T-helper 2 cell (primary cell): ENCODE data around the gene COL24A1.

Experiments
- DNase-seq, 5 experiments: peaks; one replicate each; pipeline versions ENCODE4 v3.0.0 to v3.0.0-alpha.2; 2012 to 2022
- total RNA-seq, 2 donors: gene quantifications; one replicate each; lab custom pipeline; 2026; lab: John Stamatoyannopoulos, UW

Gene COL24A1
- total RNA-seq: 0.47 to 1.6 reads per million in 2 donors

DNA sequence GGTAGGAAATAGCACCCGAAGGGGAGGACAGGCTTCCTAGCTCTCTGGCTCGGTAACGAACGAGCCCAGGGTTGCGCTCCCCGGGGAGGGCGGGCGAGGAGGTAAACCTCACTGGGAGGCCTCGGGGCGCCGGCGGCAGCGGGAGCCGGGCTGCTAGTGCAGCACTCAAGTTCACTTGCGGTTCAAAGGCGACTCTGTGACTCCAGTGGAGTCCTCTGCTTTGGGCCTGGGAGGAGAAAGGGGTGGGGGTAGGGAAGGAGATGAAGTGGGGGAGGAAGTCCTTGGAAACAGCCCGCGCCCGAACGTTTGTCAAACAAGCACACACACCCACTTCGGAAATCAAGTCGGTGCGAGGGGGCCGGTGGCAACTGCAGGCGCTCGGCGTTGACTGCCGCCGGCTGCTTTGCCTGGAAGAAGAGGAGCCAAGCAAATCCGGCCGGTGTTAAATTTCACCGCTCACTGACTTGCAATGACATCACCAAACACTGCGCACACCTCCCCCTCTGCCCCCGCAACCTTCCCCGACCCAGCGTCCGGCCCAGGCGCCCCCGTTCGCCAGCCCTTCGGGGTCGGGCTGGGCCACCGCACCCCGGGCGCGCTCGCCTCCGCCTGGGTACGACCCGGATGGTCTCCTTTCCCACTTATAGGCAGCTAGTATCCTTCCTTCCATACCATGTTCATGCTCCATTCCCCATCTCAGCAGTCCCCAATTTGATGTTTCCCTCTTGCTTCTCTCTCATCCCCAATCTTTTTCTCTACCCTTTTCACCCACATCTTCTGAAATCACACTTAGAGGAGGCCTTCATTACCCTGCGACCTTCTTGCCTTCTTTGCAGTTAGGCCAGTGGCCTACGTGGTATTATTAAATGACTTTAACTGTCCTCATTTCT, at the start of gene COL24A1:
TSS of gene COL24A1 (minus strand) at position 207 of the 890 bp plus-strand sequence. CDS start 376 bp downstream, outside the sequence.
- DNase-seq: peak in 1 of 5 experiments; percentile 3

DNA sequence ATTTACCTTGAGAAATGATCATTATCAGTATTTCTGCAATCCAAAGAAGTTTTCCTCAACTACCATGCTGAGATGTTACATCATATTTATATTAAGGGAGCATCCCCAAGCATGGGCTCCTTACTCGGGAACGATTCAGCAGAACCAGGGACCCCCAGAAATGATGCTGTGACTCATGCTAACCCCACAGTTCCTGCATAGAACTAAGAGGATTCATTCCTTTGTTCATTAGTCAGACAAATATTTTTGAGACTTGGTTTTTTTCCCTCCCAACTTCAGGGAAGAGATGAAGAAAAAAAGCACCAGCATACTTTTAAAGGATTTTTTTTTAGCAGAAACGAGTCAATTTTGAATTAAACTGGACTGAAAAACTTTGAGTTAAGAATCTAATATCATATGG, 49.2 kb upstream of the COL24A1 start:
- DNase-seq: no peak

DNA sequence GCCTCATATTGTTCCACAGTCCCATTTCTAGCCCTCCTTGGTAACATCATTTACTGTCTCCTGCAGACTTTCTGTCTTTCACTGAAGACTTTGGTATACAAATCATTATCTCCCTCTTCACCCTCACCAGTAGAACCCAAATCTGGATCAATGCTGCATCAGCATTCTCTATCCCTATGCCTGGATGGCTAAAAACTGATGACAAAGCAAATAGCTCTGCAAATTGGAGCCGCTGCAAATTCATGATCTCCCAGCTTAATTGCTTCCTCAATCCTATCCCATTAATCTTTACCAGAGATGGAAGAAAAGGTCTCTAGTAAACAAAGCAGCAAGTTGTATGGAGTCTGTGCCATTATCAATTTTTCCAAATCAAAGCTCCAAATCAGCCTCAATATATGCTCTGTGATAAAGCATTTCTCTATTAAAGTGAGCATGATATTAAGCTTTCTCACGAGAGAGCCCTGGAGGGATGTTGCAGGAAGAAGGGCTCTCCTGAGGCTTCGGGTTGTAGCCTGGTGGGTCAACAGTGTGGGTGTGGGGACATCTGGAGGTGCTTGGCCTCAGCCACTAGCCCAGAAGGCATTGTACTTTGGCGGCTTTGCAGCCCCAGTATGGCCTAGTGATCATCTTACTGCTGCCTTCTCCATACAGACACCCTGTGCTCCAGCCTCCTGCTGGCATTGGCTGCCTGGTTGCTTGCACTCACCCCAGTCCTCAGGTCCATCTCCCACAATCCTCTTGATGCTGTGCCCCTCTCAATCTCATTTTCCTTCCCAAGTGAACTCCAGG, 46.2 kb upstream of the COL24A1 start:
- no peak for DNase-seq

DNA sequence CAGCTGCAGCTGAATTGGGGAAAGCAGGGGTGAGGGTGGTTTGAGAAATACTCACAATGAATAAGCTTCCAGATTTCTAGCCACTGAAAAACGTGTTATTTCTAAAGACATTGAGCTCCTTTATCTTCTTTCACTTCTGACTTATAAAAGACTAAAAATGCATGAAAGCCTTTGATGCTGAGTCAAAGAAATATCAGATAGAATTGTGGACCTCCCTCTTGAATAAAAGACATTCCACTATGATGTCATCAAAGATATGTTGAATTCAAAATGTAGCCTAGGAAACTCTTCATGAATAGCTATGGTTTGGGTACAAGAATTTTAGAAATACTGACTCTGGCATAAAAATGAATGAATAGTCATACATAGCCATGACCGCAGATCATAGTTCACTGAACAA, 44.7 kb upstream of the COL24A1 start:
- no peak for DNase-seq

DNA sequence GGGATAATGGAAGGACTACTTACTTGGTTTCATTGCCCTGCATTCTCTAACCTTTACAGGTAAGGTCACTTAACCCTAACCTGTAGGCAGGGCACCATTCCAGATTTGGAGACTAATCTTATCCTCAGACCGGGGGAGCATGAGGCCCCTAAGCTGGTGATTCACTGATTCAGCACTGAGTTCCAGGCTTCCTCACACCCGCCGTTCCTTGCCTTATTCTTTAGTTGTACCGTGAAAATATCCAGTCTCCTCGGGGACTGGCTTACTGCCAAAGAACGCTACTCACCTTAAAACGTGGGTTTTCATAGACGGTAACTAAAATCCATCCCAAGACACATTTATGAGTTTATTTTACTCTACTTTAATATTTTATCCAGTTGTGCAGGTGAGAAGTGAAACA, 44.3 kb upstream of the COL24A1 start:
- no peak for DNase-seq

DNA sequence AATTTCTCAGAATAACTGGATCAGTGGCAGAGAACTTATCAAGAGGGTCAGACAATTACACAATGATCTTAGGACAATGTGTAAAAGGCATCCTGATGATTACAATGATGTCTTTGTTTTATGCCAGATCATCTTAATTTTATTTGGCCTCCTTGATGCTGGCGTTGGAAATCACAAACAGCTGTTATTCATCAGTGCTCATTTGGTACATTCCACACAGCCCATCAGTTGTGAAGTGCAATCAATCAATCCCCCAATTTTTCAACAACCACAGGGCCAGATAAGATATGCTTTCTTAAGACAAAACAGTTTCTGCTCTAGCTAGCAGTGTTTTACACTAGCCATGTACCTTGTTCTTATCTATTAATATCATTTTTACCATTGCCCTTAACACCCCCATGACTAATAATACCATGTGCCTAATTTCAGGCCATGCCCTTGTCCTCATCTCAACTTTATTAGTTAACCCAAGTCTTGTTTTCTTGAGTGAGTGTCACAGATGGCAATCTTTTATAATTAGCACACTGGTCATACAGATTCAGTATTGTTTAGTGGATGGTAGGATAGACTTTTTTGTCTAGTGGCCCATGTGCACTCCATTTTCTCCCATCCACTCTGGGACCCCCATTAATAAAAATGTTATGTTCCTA, 40.8 kb upstream of the COL24A1 start:
- DNase-seq: no peak

DNA sequence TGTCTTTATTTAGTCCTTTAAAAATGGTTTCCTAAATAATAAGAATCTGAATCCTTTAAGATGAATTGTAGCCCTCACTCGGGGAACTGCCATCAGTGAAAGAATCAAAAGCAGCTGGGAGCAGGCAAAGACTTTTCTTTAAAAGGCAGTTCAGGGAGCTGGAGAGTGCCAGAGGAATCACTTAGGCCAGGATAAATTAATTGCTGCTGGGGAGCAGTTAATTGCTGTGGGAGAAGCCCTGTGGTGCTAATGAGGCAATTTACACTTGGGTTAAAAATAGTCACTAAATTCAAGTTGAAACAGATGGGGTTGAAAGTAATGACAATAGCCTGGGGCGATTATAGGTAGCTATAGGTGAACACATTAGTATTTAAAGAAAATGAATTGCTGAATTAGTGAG, 38.7 kb upstream of the COL24A1 start:
- DNase-seq: no peak

DNA sequence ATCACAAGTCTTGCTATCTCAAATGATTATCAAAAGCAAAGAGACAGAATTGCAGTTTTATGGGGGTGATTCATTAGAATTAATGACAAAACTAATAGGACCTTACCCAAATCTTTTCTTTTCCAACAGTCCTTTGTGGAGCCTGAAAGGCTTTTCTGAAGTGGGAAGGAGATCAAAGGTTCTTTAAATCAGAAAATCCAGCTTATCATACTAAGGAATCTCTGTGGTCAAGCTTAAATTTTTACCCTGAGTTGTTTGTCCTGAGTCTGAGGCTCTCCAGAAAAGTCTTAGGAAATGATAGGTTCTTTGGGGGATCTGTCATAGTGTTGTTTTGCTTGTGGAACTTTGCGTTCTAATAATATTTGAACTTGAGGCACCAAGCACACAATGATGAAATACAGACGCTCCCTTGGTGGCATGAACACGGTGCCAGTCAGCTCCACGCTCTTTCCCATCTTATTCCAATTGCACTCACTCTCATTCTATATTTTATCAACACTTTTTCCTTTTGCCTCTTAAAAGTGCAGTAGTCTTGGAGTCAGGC, 38.0 kb upstream of the COL24A1 start:
- DNase-seq: no peak

DNA sequence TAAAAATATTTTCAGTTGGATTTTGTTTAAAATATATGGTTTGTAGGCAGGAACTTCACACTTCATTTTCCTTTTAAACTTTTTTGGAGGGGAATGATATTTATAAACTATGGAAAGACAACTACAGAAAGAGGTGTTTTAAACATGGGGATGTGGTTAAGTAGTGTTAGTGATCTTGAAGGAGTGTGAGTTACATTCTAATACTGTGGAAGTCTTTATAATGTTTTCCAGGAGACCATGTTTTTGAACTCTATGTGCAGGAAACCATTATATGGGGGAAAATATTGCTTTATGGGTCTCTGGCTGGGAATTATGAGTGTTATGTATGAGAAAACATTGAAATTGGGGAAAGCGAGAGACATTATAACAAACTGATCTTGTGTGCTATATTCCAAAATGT, 35.8 kb upstream of the COL24A1 start:
- no peak for DNase-seq

DNA sequence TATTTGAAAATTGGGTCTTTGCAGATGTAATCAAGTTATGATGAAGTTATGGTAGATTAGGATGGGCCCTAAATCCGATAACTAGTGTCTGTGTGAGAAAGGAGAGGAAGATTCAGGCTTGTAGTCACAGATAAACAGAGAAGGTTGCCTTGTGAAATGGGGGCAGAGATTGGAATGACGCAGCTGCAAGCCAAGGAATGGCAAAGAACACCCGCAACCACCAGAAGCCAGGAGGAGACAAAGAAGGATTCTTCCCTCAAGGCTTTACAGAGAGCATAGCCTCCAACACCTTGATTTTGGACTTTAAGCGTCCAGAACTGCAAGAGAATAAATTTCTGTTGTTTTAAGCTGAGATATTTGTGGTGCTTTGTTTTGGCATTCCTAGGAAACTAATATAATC, 35.4 kb upstream of the COL24A1 start:
- DNase-seq: no peak

DNA sequence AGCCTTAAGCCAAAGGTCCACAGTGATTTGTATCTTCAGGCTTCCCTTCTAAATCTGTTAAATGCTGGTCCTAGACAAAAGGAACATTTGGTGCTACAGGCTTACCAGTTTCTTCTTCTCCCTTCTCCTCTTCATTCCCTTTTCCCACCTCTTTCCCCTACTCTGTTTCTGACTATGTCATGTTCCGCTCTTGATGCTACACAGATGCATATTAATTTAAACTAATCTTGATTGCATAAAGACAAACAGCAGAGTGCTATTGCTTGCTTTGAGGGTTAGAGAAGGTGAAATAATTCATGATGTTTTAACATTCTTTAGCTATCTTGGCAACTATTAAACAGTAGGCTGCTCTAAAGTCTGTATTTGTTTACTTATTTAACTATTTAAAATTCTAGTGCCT, 34.3 kb upstream of the COL24A1 start:
- DNase-seq: no peak

DNA sequence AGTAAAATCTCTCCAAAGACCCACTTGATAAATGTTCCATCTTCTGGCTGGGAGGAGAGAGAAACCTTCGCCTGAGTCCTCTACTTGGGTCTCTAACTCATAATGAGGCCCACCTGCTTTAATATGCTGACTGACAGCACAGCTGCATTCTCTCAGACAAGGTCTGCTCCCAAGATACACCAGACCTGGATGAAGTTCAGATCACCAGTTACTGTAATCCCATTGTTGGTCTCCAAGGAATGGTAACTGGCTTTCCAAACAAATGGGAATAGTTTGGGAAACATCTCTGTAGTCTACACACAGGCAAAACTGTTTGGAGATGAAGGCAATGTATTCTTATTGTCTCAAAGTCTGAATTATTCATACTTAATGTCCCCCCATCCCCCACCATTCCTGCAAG, 27.9 kb upstream of the COL24A1 start:
- no peak for DNase-seq

DNA sequence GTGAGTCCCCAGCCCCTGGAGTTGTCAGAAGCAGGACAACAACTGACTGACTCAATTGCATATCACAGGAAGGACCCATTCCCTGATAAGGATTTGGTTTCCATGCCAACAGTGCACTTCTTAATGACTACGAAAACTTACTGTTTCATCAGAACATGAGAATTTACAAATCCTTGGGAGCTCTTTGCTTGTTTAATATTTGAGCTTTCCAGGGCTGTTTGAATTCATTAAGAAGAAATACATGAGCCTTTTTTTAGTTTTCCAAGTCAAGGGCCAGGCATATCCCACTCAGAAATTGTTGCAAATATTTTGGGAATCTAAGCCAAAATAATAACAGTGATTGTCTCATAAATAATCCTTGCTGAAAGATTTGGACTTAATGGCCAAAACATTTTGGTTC, 27.2 kb upstream of the COL24A1 start:
- no peak for DNase-seq

DNA sequence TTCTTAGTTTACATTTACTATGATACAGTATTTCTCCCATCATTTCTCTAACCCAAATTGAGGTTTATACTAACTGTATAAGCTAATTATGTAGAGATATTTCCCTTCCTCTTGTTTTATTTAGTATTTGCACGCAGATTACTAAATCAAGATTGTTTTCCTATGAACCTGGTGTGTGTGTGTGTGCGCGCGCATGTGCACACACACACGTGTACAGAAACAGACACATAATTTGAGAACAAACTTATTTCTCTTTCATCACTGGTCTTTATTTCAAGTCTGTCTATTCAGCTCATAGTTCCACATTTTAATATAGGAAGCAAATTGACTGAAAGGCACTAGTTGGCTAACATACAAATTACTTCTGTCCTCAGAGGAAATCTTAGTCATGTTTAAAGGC, 19.7 kb upstream of the COL24A1 start:
- DNase-seq: no peak

DNA sequence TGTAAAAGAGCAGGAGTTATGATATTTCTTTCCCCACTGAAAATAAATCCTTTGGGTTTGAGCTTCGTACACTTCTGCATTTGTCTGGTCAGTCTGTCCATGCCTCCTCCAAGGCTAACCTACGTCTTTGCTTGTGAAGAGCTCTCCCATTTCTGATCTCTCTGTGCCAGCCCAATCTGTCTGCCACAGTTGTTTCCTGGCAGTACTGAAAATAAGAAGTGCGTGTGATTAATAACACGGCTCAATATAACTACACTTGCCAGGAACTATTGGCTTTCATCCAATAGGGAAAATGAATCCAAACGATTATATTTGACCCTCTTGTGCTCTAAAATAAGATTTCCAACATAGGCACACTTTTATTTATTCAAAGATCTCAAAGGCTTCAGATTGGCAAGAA, 19.2 kb upstream of the COL24A1 start:
- no peak for DNase-seq

DNA sequence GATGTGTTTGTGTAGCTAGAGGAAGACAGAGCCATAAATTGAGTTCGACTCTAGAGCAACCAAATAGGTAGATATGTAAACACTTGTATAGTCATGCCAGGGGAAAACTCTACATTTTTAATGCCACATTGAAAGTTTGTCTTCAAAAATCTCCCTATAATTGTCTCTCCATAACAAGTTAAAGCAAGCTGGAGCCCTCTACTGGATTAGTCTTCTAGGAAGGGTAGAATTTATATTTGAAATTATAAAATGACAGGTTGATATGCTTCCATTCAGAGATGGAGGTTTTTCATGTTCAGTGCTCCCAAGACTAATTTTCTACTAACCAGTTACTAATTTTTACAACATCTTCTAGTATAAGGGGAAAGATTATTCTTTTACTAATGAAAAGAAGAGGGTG, 13.1 kb upstream of the COL24A1 start:
- DNase-seq: no peak

DNA sequence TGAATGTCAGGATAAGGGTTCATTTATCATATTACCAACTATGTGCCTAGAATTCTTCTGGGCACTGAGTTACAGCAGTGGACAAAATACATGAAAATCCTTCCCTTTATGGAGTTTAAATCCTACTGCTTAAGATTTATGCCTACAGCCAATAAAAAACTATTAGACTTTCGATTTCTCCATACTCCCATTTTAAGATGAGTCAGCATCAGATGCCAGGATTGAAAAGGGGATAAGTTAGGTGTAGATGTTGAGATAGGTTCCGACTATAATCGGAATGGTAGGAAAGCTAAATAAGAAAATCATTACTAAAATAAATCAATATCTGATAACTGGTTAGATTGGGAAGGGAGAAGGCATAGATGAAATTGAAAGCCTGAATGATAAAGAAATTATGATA, 3.2 kb upstream of the COL24A1 start:
- no peak for DNase-seq

DNA sequence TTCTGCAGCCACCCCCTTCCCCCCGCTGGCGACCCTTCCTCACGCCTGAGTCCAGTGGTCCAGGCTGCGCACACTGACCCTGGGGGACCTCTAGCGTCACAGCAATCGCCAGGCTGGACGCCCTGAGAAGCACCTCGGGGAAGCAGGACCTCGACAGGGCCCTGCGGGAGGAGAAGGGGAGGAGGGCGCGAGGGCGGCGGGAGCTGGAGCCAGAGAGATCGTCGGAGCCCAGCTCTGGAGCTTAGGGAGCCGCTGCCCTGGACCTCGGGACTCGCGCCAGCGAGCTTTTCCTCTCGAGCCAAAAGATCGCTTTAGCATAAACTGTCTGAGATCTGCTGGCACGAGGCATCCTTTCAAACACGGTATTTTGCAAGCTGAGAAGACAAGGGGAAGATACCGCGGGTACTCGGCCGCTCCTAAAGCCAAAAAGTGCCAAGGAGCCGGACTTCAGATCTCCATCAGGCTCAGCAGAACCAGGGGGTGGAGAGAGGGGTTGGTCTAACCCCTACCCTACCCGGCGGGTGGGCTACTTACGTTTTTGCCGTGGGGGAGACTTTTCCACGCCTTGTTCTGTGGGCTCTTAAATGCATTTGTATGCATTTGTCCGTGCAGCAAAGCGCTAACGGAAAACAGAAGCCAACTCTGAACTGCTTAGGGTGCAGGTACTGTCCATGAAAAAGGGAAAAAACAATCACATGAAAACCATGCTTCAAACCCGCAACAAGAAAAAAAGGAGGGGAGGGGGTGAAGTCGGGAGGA, 586 bp downstream of the COL24A1 start:
- DNase-seq: no peak

DNA sequence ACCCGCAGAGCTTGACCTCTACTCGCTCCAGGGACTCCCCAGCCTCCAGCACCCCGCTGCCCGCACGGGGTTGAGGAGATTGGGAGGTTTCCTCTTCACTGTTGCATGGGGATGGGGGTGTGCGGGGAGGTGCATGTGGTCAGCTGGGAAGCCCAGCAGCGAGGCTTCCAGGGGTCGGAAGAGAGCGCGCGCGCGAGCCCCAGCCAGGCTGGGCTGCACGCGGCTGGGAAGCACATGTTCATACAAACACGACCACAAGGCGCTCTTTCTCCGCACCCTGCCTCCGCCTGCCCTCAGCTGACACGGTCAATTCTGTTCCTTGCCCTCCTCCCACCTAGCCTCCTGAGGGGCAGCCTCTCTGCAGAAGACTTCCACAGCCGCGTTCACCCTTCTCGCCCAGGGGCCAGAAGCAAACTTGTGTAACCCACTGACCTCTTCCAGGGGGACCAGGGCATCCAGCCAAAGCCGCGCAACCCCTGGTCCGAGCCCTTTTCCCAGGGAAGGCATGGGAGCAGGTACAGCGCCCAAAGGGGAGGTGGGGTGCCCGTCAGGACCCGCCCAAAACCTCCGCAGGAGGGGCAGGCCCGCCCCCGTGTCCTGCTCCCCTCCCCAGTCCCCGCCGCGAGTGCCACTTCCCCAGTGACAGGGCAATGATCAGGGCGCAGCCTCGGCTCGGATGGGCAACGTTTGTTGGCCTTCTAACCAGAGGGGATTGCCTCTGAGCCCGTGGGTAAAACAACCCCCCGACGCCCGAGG, 1.3 kb downstream of the COL24A1 start:
- DNase-seq: no peak

DNA sequence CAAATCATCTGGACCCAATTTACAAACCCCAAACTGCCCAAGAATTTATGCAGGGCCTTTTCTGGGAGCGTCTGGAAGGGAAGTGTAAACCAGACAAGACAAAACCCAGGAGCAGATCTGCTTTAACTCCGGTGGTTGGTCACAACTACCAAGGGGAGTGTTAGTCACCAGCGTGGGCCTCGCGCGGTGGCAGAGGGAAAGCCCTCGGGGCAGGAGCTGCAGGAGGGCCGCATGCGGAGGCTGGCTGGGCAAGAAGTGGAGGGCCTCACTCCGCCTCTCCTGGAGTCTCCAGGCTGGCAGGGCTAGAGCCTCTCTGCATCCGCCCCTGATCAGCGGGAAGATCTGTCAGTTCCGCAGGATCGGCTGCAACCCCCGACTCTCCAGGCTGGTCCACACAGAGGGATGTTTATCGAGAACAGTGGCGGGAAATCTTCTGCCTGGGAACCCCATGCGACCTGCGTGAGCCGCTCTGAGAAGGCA, 2.0 kb downstream of the COL24A1 start:
- no peak for DNase-seq

DNA sequence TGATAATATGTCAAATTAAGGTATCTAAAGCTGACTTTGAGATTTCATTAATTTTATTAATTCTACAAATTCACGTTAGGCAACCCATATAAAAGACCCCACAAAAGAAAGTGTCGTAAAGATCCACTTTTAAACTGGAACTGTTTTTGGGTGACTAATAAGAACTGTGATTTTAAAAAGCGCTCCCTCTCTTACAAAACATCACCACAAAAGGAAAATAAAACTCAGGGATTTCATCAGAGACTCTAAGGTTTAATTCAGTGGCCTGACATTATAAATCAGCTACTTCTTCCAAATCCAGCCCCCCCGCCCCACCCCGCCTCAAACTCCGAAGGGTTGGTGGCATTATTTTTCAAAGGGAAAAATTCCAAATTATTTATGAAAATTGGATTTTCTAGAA, 2.7 kb downstream of the COL24A1 start:
- DNase-seq: no peak
